Ishikawa (cell line): ENCODE results near the gene FOXQ1.

ENCODE experiments used
- EP300 ChIP-seq: IDR thresholded peaks from 2 replicates; pipeline ENCODE4 v1.6.1; 2012; ENCODE audit warnings: borderline replicate concordance
- RAD21 ChIP-seq: IDR thresholded peaks from 2 replicates; pipeline ENCODE4 v1.6.1; 2012; ENCODE audit warnings: low read depth
- REST ChIP-seq: IDR thresholded peaks from 2 replicates; pipeline ENCODE4 v1.6.1; 2012; ENCODE audit warnings: low read depth, mild to moderate bottlenecking
- TAF1 ChIP-seq: IDR thresholded peaks from 2 replicates; pipeline ENCODE4 v1.6.1; 2012; ENCODE audit warnings: low read depth, mild to moderate bottlenecking
- TEAD4 ChIP-seq: IDR thresholded peaks from 2 replicates; pipeline ENCODE4 v1.6.1; 2012
- USF1 ChIP-seq: IDR thresholded peaks from 2 replicates; pipeline ENCODE4 v1.6.1; 2012
- YY1 ChIP-seq: IDR thresholded peaks from 2 replicates; pipeline ENCODE4 v1.6.1; 2012; ENCODE audit warnings: low read depth

DNA sequence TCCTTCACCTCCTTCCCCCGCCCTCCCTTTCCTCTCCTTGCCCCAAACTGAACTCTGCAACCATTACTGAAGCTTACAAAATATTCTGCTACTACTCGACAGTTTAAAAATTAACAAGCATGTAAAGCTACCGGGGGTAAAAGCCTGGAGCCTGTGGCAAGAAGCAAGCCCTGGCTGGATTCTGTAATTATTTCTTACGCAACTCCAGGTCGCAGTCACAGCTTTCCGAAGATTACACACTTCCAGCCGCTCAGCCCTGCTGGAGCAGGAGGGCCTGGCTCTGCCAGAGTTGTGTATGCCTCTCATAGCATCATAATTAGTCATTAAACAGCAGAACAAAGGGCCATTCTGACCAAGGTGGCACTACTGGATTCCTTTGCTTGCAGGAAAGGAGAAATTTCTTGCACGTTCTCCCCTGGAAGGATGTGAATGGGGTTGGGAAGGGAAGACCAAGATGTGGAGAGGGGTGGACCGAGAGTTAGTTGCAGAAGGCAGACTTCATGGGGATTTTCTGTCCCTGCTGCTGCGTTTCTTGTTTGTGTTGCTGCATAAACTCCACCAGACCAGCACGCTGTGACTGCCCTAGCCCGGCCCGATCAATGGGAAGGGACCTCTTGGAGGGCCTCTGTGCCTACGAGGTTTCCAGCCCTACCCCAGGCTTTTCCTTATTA is 23.6 kb downstream of the FOXQ1 start:
- TF ChIP-seq TAF1 (no peak), USF1 (no peak), EP300 (peak; percentile 77; the same call in 1 of the 2 replicates), RAD21 (peak; percentile 22; the same call in 1 of the 2 replicates), YY1 (no peak), TEAD4 (peak; percentile 80), REST (no peak)
